Endothelial cell of umbilical vein (primary cell): ENCODE measurements around the gene DRC1. TPM values are rescaled to one million over a fixed set of nuclear protein-coding genes. Genes with fewer than 3 reads are reported as not detected.

Experiments used
- BruUV-seq: library from RNA; stranded (reverse); fragments of 400-500 nt; replicated peaks from 2 replicates; lab custom pipeline; 2021; lab: Mats Ljungman, UMichigan
- CTCF ChIA-PET: fragments of 300-600, 350-600 bp; sonication (Branson Sonifier 250); formaldehyde crosslinking; loops from one replicate; lab custom pipeline; 2021; ENCODE audit warnings: antibody characterized with exemption, inconsistent platforms; lab: Charles Lee
- POLR2A ChIA-PET: fragments of 300-600, 350-600 bp; sonication (Branson Sonifier 250); formaldehyde crosslinking; loops from one replicate; lab custom pipeline; 2021; ENCODE audit warnings: antibody characterized with exemption, inconsistent platforms; lab: Charles Lee
- DNase-seq: peaks from one replicate; pipeline ENCODE4 v3.0.0-alpha.2; 2011; ENCODE audit warnings: low read depth, low spot score
- FAIRE-seq: peaks from 2 replicates; lab custom pipeline; 2011; peaks lifted over from hg19 to GRCh38; lab: Jason Lieb, UNC
- H2AFZ ChIP-seq: 2 replicates; pipeline ENCODE4 v1.6.0; 2012; ENCODE audit warnings: low read depth, low read length, control low read depth, inconsistent platforms
- H3K27ac ChIP-seq: 2 replicates; pipeline ENCODE4 v1.5.1; 2011; ENCODE audit warnings: low read depth, mild to moderate bottlenecking, control low read depth, low read length, moderate library complexity; ENCODE audit not compliant: insufficient read depth
- H3K27me3 ChIP-seq, 2 experiments: 2 replicates each; pipeline versions ENCODE4 v1.6.0 to v1.6.1; 2011; ENCODE audit warnings: low read length in 2 of 2, mixed read lengths in 1 of 2; ENCODE audit not compliant: control insufficient read depth in 2 of 2, insufficient read depth in 2 of 2
- H3K36me3 ChIP-seq, 2 experiments: 2 replicates in 1 of 2; 3 replicates in 1 of 2; pipeline ENCODE4 v1.5.1; 2011; ENCODE audit warnings: low read length in 2 of 2, mild to moderate bottlenecking in 1 of 2, moderate library complexity in 1 of 2; ENCODE audit not compliant: control insufficient read depth in 2 of 2, insufficient read depth in 2 of 2; ENCODE audit errors: extremely low read depth in 1 of 2
- H3K4me1 ChIP-seq: 3 replicates; pipeline ENCODE4 v1.5.1; 2011; ENCODE audit warnings: mild to moderate bottlenecking, low read length; ENCODE audit not compliant: control insufficient read depth, insufficient read depth; ENCODE audit errors: extremely low read depth
- H3K4me2 ChIP-seq: 2 replicates; pipeline ENCODE4 v1.6.1; 2011; ENCODE audit warnings: low read length, control low read depth, mixed read lengths; ENCODE audit not compliant: insufficient read depth
- H3K4me3 ChIP-seq, 3 experiments: fragments of 200-600 bp in 1 of 3; sonication (generic), shearing (Covaris generic) in 1 of 3; replicated peaks in 1 of 3; 2 replicates each; pipeline ENCODE4 v1.5.1; 2011 to 2016; ENCODE audit warnings: control low read depth in 3 of 3, low read length in 3 of 3, mild to moderate bottlenecking in 2 of 3, inconsistent platforms in 1 of 3, low read depth in 1 of 3, moderate library complexity in 1 of 3; ENCODE audit not compliant: insufficient read depth in 1 of 3
- H3K79me2 ChIP-seq: 2 replicates; pipeline ENCODE4 v1.6.0; 2012; ENCODE audit warnings: low read length, inconsistent platforms; ENCODE audit not compliant: control insufficient read depth, insufficient read depth
- H3K9ac ChIP-seq: replicated peaks from 2 replicates; pipeline ENCODE3; 2011; ENCODE audit warnings: low read length, control low read depth; ENCODE audit not compliant: insufficient read depth; ENCODE audit errors: extremely low read depth
- H3K9me1 ChIP-seq: replicated peaks from 3 replicates; pipeline ENCODE4 v1.6.0; 2011; ENCODE audit warnings: mild to moderate bottlenecking, low read length; ENCODE audit not compliant: control insufficient read depth, insufficient read depth; ENCODE audit errors: extremely low read depth
- H3K9me3 ChIP-seq: replicated peaks from 2 replicates; pipeline ENCODE4 v1.5.1; 2012; ENCODE audit warnings: low read length, inconsistent platforms; ENCODE audit not compliant: control insufficient read depth, insufficient read depth
- H4K20me1 ChIP-seq: replicated peaks from 2 replicates; pipeline ENCODE3; 2011; ENCODE audit warnings: mild to moderate bottlenecking, low read length; ENCODE audit not compliant: control insufficient read depth, insufficient read depth; ENCODE audit errors: extremely low read depth
- CTCF ChIP-seq, 2 donors: IDR thresholded peaks; 1 replicate in 1 of 2; 2 replicates in 1 of 2; pipeline ENCODE4 v1.5.1; 2011; ENCODE audit warnings: low read length in 2 of 2, mild to moderate bottlenecking in 2 of 2, moderate library complexity in 2 of 2, control low read depth in 1 of 2, inconsistent platforms in 1 of 2, low read depth in 1 of 2; ENCODE audit not compliant: insufficient read depth in 1 of 2; ENCODE audit errors: extremely low read depth in 1 of 2
- EZH2 ChIP-seq: IDR thresholded peaks from 2 replicates; pipeline ENCODE4 v1.6.1; 2012; ENCODE audit warnings: borderline replicate concordance, low read depth, mild to moderate bottlenecking, moderate library complexity, low read length, inconsistent platforms; ENCODE audit not compliant: severe bottlenecking
- FOS ChIP-seq: IDR thresholded peaks from 2 replicates; pipeline ENCODE4 v1.6.1; 2011; ENCODE audit warnings: mild to moderate bottlenecking, low read length, moderate library complexity, borderline replicate concordance; ENCODE audit not compliant: insufficient read depth
- GATA2 ChIP-seq: IDR thresholded peaks from 2 replicates; pipeline ENCODE4 v1.7.0; 2011; ENCODE audit warnings: low read depth, mild to moderate bottlenecking, moderate library complexity, mixed read lengths, low read length; ENCODE audit not compliant: insufficient read length, insufficient read depth
- JUN ChIP-seq: IDR thresholded peaks from 2 replicates; pipeline ENCODE4 v1.6.1; 2011; ENCODE audit warnings: borderline replicate concordance, low read depth; ENCODE audit not compliant: insufficient read length, insufficient read depth
- MAX ChIP-seq: IDR thresholded peaks from 2 replicates; pipeline ENCODE4 v1.6.1; 2011; ENCODE audit not compliant: insufficient read depth, insufficient read length
- MYC ChIP-seq: IDR thresholded peaks from one replicate; pipeline ENCODE4 v1.6.1; 2011; ENCODE audit warnings: mild to moderate bottlenecking, low read depth, low read length
- POLR2A ChIP-seq: IDR thresholded peaks from 2 replicates; pipeline ENCODE4 v1.6.1; 2012; ENCODE audit warnings: low read depth, mild to moderate bottlenecking, control low read depth, low read length
- POLR2AphosphoS5 ChIP-seq: IDR thresholded peaks from 2 replicates; pipeline ENCODE4 v1.6.1; 2012; ENCODE audit warnings: low read depth, mild to moderate bottlenecking, control low read depth, low read length, moderate library complexity; ENCODE audit not compliant: insufficient read depth
- dilution Hi-C: fragments of 300-500 bp; cut with MboI; formaldehyde crosslinking; loops from one replicate; pipeline ENCODE4 v1.15.0; 2019; ENCODE audit warnings: low sequenced_read_pairs; ENCODE audit not compliant: extremely low pct_ligation_motif_present
- intact Hi-C: fragments of 100-400 bp; cut with micrococcal nuclease; formaldehyde crosslinking; loops from one replicate; pipeline ENCODE4 v1.10.0; 2022
- polyA plus RNA-seq, 4 experiments: library from polyadenylated mRNA; depleted of rRNA in 3 of 4; stranded (reverse) in 3 of 4; unstranded in 1 of 4; fragments of >200 nt; gene quantifications; 2 replicates each; pipeline versions ENCODE4 v1.2.1 to v1.2.3, GENCODE V29; 2011 to 2012; ENCODE audit warnings: missing spikeins in 1 of 4
- total RNA-seq: library from RNA; stranded (reverse); gene quantifications from 2 replicates; pipeline ENCODE4 v1.2.3, GENCODE V29; 2021

The DRC1 gene
- total and polyA plus RNA-seq, 2 donors (not counting 3 experiments of a cell fraction or from before 2014, with no cell fraction given) = 0.44 TPM; not detected in 1

DNA sequence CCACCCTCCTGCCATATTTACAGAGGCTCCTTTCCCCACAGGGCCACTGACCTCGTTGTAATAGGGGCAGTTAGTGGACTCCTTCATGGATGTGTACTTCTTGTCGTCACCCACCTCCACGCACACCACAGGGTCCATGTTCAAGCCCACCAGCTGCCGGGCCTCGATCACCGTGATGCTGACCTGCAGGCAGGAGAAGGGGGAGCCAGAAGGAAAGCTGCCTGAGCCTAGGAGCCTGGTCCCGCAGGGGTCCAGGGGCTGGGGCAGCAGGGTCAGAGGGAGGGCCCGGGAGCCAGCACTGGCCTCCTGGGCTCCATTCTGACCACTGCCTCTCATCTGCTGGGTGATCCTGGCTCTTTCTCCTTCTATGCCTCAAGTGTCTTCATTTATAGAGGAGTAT, 93.2 kb downstream of the DRC1 start:
- TF ChIP-seq POLR2AphosphoS5 (no peak), JUN (no peak), EZH2 (no peak), FOS (no peak), MYC (no peak), POLR2A (no peak)
- H3K4me2 ChIP-seq = no peak overlapping the region
- POLR2A ChIA-PET = no interaction called here
- H3K4me1 ChIP-seq = peaks cover 44% of the 10 kb centered on the region
- H2AFZ ChIP-seq = no peak overlapping the region
- dilution Hi-C loops (no loop called here), intact Hi-C loops (loop anchor here (5.0 kb wide), 1 partner anchor 262 kb away; no protein-coding TSS in a partner anchor)
- no peak overlapping the region for H3K9ac ChIP-seq
- H3K79me2 ChIP-seq = no peaks in the 10 kb centered on the region
- CTCF ChIA-PET = no interaction called here
- no peaks in the 10 kb centered on the region for H3K9me3 ChIP-seq
- FAIRE-seq (no peak), DNase-seq (no peak)
- no peaks in the 10 kb centered on the region for H3K27me3 ChIP-seq
- H3K36me3 ChIP-seq = no peaks in the 10 kb centered on the region
- H3K27ac ChIP-seq = no peak overlapping the region
- no peak overlapping the region for H3K4me3 ChIP-seq
- no peaks in the 10 kb centered on the region for H3K9me1 ChIP-seq
- no peaks in the 10 kb centered on the region for H4K20me1 ChIP-seq
- no TSS peak for BruUV-seq

DNA sequence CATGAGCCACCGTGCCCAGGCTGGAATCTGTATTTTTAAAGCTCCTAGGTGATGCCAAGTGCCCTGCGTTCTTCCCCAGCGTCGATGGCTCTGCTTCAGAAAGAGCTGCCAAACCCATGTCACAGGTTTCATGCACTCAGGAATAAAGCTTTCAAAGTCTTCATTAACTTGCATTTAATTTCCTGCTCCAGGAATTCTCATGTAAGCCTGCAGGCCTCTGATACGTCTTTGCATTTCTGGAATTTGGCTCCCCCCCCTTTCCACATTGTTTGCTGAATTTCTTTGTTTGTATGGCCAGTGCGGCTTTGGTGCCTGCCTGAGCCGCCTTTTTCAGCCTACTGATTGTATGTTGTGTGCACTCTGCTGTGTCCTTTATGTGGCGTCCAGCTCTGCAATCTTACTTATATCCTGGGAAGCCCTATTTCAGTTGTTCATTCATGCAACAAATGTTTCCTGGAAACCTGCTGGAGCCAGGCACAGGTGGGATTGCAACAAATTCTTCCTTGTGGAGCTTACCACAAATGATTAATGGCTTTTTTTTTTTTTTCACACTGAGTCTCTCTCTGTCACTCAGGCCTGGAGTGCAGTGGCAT, 94.1 kb downstream of the DRC1 start:
- H4K20me1 ChIP-seq = no peaks in the 10 kb centered on the region
- ChIA-PET POLR2A (no interaction called here), CTCF (interaction anchor here (0.8 to 1.3 kb wide), 2 partner anchors 24 to 27 kb away, joined by 3 read pairs; no protein-coding TSS in a partner anchor)
- dilution Hi-C loops = no loop called here
- no peaks in the 10 kb centered on the region for H3K9me1 ChIP-seq
- H3K4me1 ChIP-seq = peaks cover 42% of the 10 kb centered on the region
- no peak overlapping the region for H2AFZ ChIP-seq
- intact Hi-C loops = loop anchor here (2.0 to 5.0 kb wide), 2 partner anchors 67 to 262 kb away; a partner anchor contains a TSS
- H3K27ac ChIP-seq = no peak overlapping the region
- FAIRE-seq = peak; percentile 76
- no TSS peak for BruUV-seq
- H3K27me3 ChIP-seq = no peaks in the 10 kb centered on the region
- H3K79me2 ChIP-seq = no peaks in the 10 kb centered on the region
- H3K4me3 ChIP-seq = no peak overlapping the region
- H3K9me3 ChIP-seq = no peaks in the 10 kb centered on the region
- no peak overlapping the region for H3K9ac ChIP-seq
- no peaks in the 10 kb centered on the region for H3K36me3 ChIP-seq
- DNase-seq = peak; percentile 78
- TF ChIP-seq CTCF (IDR thresholded peaks at IDR 0.05; ENCODE audit: extremely low read depth in 1 of 2, insufficient read depth in 1 of 2, low read depth in 1 of 2, low read length in 2 of 2) (no peak), POLR2AphosphoS5 (no peak), FOS (no peak), EZH2 (no peak), POLR2A (no peak), MAX (no peak), GATA2 (no peak), JUN (no peak), MYC (no peak)
- H3K4me2 ChIP-seq = no peak overlapping the region
